GM10847 (cell line): ENCODE data around the gene KLHL18.
A peak's percentile ranks its signal among the peaks of the same experiment; 100 is the strongest.

Experiments
- POLR2A ChIP-seq: IDR thresholded peaks from 2 replicates; pipeline ENCODE4 v1.6.1; 2011; ENCODE audit not compliant: insufficient read length; ENCODE audit errors: extremely low read depth

KLHL18 gene

GRCh38 chr3:47282424-47283192 lies at the start of gene KLHL18, which contains the start of gene KIF9:
KLHL18 (plus strand) TSS chr3:47282944; CDS start chr3:47282966, 22 bp downstream.
KIF9 (minus strand) TSS chr3:47282799; CDS start chr3:47277374, 5,425 bp downstream.
- TF ChIP-seq POLR2A = peak; percentile 65

- TF ChIP-seq POLR2A = no peak
Observed at GRCh38 chr3:47238017-47238416, 44.7 kb upstream of the KLHL18 start.

- TF ChIP-seq POLR2A = no peak
Observed at GRCh38 chr3:47239929-47240328, 42.8 kb upstream of the KLHL18 start.

- no peak for TF ChIP-seq POLR2A
Observed at GRCh38 chr3:47243419-47244147, 39.2 kb upstream of the KLHL18 start.

- no peak for TF ChIP-seq POLR2A
Observed at GRCh38 chr3:47244531-47245100, 38.1 kb upstream of the KLHL18 start.

- TF ChIP-seq POLR2A = no peak
Observed at GRCh38 chr3:47245271-47245670, 37.5 kb upstream of the KLHL18 start.

GRCh38 chr3:47247131-47248064 lies 35.3 kb upstream of the KLHL18 start:
- no peak for TF ChIP-seq POLR2A

- no peak for TF ChIP-seq POLR2A
Observed at GRCh38 chr3:47250309-47251060, 32.3 kb upstream of the KLHL18 start.

- TF ChIP-seq POLR2A = no peak
Observed at GRCh38 chr3:47251689-47252088, 31.1 kb upstream of the KLHL18 start.

GRCh38 chr3:47259114-47259513 lies 23.6 kb upstream of the KLHL18 start:
- TF ChIP-seq POLR2A = no peak

GRCh38 chr3:47260605-47261004 lies 22.1 kb upstream of the KLHL18 start:
- no peak for TF ChIP-seq POLR2A

GRCh38 chr3:47261301-47261700 lies 21.4 kb upstream of the KLHL18 start:
- TF ChIP-seq POLR2A = no peak

GRCh38 chr3:47265008-47265407 lies 17.7 kb upstream of the KLHL18 start:
- TF ChIP-seq POLR2A = no peak

GRCh38 chr3:47265725-47266428 lies 16.9 kb upstream of the KLHL18 start:
- no peak for TF ChIP-seq POLR2A
